HepG2 (cell line): ENCODE measurements around the gene ADAMTS14.

Source experiments
- EP300 ChIP-seq, 3 experiments: sonication (generic) in 1 of 3; formaldehyde crosslinking in 1 of 3; IDR thresholded peaks; 2 replicates each; pipeline versions ENCODE4 v1.5.1 to v1.6.1; 2011 to 2020; ENCODE audit warnings: low read depth in 2 of 3, low read length in 2 of 3, borderline replicate concordance in 1 of 3, improper control_type of control experiment in 1 of 3, mild to moderate bottlenecking in 1 of 3, missing genetic modification reagents in 1 of 3, moderate library complexity in 1 of 3
- GATAD2A ChIP-seq: IDR thresholded peaks from 2 replicates; pipeline ENCODE4 v1.6.1; 2016
- HDAC2 ChIP-seq: sonication (generic); formaldehyde crosslinking; IDR thresholded peaks from 2 replicates; pipeline ENCODE4 v1.4.0; 2020; ENCODE audit warnings: missing genetic modification reagents
- KAT2B ChIP-seq: fragments of 150-350 bp; IDR thresholded peaks from 2 replicates; pipeline ENCODE4 v1.6.1; 2014; ENCODE audit warnings: low read depth, low read length, borderline replicate concordance
- LCORL ChIP-seq, 2 experiments: fragments of 450-650 bp in 1 of 2; sonication (generic) in 1 of 2; formaldehyde crosslinking in 1 of 2; IDR thresholded peaks; 2 replicates each; pipeline versions ENCODE4 v1.5.0 to v1.6.1; 2017 to 2020; ENCODE audit warnings: antibody characterized with exemption in 1 of 2, missing genetic modification reagents in 1 of 2
- NPAS2 ChIP-seq: sonication (generic); formaldehyde crosslinking; IDR thresholded peaks from 2 replicates; pipeline ENCODE4 v1.8.0; 2022; ENCODE audit warnings: mild to moderate bottlenecking, missing genetic modification reagents, borderline replicate concordance
- POLR2A ChIP-seq, 2 experiments: IDR thresholded peaks; 2 replicates each; pipeline ENCODE4 v1.6.1; 2011; ENCODE audit warnings: low read depth in 2 of 2, low read length in 2 of 2, mild to moderate bottlenecking in 1 of 2, moderate library complexity in 1 of 2; ENCODE audit not compliant: insufficient read depth in 1 of 2
- ZNF205 ChIP-seq: IDR thresholded peaks from 2 replicates; pipeline ENCODE4 v1.6.1; 2018; ENCODE audit warnings: missing biosample characterization, missing genetic modification reagents
- ZNF431 ChIP-seq: sonication (generic); formaldehyde crosslinking; IDR thresholded peaks from 2 replicates; pipeline ENCODE4 v1.9.0; 2022; ENCODE audit warnings: missing genetic modification reagents, low read depth, mild to moderate bottlenecking, borderline replicate concordance
- TF ChIP-seq, protein P1 (sequence below): sonication (generic); formaldehyde crosslinking; IDR thresholded peaks from 2 replicates; pipeline ENCODE4 v1.5.0; 2020; ENCODE audit warnings: mild to moderate bottlenecking, missing genetic modification reagents, moderate library complexity

DNA sequence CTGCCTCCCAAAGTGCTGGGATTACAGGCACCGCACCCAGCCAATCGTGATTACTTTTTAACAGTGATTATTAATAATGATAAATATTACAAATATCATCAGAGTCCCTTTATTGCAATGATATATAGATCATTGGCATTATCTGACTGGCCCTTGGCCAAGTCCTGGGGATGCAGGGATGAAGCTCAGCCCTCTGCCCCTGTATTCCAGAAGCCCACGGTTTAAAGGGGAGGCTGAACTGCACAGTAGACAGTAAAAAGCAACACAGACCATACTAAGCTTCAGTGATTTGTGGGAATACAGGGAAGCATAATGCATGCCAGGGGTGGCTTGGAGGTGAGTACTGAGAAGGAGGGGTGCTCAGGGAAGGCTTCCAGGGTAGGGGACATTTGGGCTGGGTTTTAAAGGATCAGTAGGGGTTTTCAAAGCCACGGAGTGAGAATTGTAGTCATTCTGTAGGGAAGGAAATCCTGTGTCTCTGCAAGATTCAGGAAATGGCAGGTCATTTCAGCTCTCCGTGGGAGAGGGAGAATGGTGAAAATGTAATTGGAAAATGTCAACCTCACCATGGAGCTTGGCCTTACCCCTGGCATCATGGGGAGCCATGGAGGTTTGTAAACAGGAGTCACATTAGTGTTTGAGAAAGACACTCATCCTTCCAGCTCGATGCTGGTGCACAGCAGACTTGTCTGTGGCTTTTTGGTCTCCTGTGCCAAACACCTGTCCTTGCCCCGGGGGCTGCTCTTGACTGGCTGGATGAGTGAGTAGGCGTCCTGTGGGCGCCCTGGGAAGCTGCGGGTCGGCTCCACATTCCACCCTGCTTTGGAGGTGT is 8.8 kb downstream of the ADAMTS14 start:
- TF ChIP-seq ZNF205 (CRISPR knock-in tag) (no peak), KAT2B (no peak), LCORL (IDR thresholded peaks at IDR 0.05) (no peak), LCORL (CRISPR knock-in tag; IDR thresholded peaks at IDR 0.05) (no peak), NPAS2 (no peak), POLR2A (IDR thresholded peaks at IDR 0.05; ENCODE audit: insufficient read depth in 1 of 2, low read depth in 2 of 2, low read length in 2 of 2) (no peak), GATAD2A (no peak), HDAC2 (no peak), ZNF431 (CRISPR knock-in tag) (no peak), EP300 (IDR thresholded peaks at IDR 0.05; ENCODE audit: low read depth in 2 of 2, low read length in 2 of 2) (no peak), EP300 (CRISPR knock-in tag; IDR thresholded peaks at IDR 0.05; ENCODE audit: borderline replicate concordance) (no peak)
- TF ChIP-seq, protein P1, sequence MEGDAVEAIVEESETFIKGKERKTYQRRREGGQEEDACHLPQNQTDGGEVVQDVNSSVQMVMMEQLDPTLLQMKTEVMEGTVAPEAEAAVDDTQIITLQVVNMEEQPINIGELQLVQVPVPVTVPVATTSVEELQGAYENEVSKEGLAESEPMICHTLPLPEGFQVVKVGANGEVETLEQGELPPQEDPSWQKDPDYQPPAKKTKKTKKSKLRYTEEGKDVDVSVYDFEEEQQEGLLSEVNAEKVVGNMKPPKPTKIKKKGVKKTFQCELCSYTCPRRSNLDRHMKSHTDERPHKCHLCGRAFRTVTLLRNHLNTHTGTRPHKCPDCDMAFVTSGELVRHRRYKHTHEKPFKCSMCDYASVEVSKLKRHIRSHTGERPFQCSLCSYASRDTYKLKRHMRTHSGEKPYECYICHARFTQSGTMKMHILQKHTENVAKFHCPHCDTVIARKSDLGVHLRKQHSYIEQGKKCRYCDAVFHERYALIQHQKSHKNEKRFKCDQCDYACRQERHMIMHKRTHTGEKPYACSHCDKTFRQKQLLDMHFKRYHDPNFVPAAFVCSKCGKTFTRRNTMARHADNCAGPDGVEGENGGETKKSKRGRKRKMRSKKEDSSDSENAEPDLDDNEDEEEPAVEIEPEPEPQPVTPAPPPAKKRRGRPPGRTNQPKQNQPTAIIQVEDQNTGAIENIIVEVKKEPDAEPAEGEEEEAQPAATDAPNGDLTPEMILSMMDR (CRISPR knock-in tag), result no peak
